Glutamatergic neuron (in vitro differentiated cells): ENCODE data around the gene APBB1IP. TPM values are rescaled to one million over a fixed set of nuclear protein-coding genes. Genes with fewer than 3 reads are reported as not detected.

Source experiments
- DNase-seq: peaks from one replicate; pipeline ENCODE4 v3.0.0; 2022
- H3K27ac Mint-ChIP-seq: one replicate; pipeline ENCODE4 v1.8.0; 2020; ENCODE audit warnings: mild to moderate bottlenecking, mixed read lengths, inconsistent platforms; ENCODE audit not compliant: unreplicated experiment
- H3K27me3 Mint-ChIP-seq: one replicate; pipeline ENCODE4 v1.8.0; 2020; ENCODE audit warnings: mild to moderate bottlenecking, moderate library complexity, mixed read lengths, inconsistent platforms; ENCODE audit not compliant: unreplicated experiment
- H3K36me3 Mint-ChIP-seq: one replicate; pipeline ENCODE4 v1.8.0; 2020; ENCODE audit warnings: mild to moderate bottlenecking, mixed read lengths, inconsistent platforms; ENCODE audit not compliant: unreplicated experiment
- H3K4me1 Mint-ChIP-seq: one replicate; pipeline ENCODE4 v1.8.0; 2020; ENCODE audit warnings: mild to moderate bottlenecking, low read depth, mixed read lengths, inconsistent platforms; ENCODE audit not compliant: unreplicated experiment
- H3K4me3 Mint-ChIP-seq: one replicate; pipeline ENCODE4 v1.8.0; 2020; ENCODE audit warnings: mild to moderate bottlenecking, mixed read lengths, inconsistent platforms; ENCODE audit not compliant: unreplicated experiment
- H3K9me3 Mint-ChIP-seq: one replicate; pipeline ENCODE4 v1.8.0; 2020; ENCODE audit warnings: mild to moderate bottlenecking, moderate library complexity, mixed read lengths, inconsistent platforms; ENCODE audit not compliant: unreplicated experiment
- total RNA-seq: library from RNA; stranded (reverse); fragmentation: NEBNext Ultra II Directional; extraction: Animal tissue kit (Norgen Biotek cat#: 25700); gene quantifications from one replicate; pipeline ENCODE4 v1.2.1, GENCODE V29; 2021; ENCODE audit not compliant: unreplicated experiment
- TF ChIP-seq, protein P1 (sequence below): fragments of 200-600 bp; sonication (generic); IDR thresholded peaks from one replicate; pipeline ENCODE4 v1.5.0; 2021; ENCODE audit not compliant: partially characterized antibody, unreplicated experiment

The APBB1IP gene
- total RNA-seq, 1 donor from 2014 or later: not detected

DNA sequence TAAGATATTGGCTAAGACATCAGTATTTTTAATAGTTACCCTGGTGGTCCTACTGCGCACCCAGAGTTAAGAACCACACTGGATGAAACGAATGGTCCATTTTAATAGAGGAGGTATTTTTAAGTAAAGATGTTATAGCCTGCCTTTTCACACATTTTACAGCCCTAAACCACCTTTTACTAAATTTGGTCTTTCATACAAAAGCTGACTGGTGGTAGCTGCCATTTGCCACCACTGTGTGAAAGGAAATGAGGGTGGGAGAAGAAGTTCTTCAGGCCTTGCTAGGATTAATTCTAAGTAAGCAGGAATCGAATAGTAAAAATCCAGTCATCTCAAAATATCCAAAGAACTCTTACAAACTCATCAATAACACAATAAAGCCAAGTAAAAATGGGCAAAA, 15.2 kb upstream of the APBB1IP start:
- no peak for DNase-seq
- H3K27ac Mint-ChIP-seq: no peak overlapping the region
- H3K4me1 Mint-ChIP-seq: no peaks in the 10 kb centered on the region
- H3K27me3 Mint-ChIP-seq: no peaks in the 10 kb centered on the region
- no peaks in the 10 kb centered on the region for H3K9me3 Mint-ChIP-seq
- no peak overlapping the region for H3K4me3 Mint-ChIP-seq
- no peaks in the 10 kb centered on the region for H3K36me3 Mint-ChIP-seq
- TF ChIP-seq, protein P1, sequence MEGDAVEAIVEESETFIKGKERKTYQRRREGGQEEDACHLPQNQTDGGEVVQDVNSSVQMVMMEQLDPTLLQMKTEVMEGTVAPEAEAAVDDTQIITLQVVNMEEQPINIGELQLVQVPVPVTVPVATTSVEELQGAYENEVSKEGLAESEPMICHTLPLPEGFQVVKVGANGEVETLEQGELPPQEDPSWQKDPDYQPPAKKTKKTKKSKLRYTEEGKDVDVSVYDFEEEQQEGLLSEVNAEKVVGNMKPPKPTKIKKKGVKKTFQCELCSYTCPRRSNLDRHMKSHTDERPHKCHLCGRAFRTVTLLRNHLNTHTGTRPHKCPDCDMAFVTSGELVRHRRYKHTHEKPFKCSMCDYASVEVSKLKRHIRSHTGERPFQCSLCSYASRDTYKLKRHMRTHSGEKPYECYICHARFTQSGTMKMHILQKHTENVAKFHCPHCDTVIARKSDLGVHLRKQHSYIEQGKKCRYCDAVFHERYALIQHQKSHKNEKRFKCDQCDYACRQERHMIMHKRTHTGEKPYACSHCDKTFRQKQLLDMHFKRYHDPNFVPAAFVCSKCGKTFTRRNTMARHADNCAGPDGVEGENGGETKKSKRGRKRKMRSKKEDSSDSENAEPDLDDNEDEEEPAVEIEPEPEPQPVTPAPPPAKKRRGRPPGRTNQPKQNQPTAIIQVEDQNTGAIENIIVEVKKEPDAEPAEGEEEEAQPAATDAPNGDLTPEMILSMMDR: no peak

DNA sequence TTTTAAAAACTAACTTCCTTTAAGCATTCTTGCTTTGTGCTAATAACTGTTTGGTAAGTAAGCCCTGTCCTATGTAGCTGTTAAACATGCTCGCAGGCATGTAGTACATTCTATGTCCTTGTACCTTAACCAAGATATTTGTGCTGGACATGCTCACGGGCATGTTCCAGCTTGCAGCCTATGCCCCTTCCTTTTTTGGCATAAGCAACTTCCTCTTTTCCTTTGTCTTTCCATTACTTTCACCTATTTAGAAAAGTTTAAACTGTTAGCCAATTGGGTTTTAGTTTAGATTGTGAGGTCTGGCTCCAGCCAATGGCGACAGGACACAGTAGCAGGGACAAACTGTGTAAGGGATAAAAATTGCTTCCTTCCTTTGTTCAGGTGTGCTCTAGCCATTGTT, 14.4 kb upstream of the APBB1IP start:
- no peaks in the 10 kb centered on the region for H3K36me3 Mint-ChIP-seq
- H3K27me3 Mint-ChIP-seq: no peaks in the 10 kb centered on the region
- no peak for DNase-seq
- H3K4me1 Mint-ChIP-seq: no peaks in the 10 kb centered on the region
- no peak overlapping the region for H3K27ac Mint-ChIP-seq
- TF ChIP-seq, protein P1: no peak
- no peak overlapping the region for H3K4me3 Mint-ChIP-seq
- no peaks in the 10 kb centered on the region for H3K9me3 Mint-ChIP-seq

DNA sequence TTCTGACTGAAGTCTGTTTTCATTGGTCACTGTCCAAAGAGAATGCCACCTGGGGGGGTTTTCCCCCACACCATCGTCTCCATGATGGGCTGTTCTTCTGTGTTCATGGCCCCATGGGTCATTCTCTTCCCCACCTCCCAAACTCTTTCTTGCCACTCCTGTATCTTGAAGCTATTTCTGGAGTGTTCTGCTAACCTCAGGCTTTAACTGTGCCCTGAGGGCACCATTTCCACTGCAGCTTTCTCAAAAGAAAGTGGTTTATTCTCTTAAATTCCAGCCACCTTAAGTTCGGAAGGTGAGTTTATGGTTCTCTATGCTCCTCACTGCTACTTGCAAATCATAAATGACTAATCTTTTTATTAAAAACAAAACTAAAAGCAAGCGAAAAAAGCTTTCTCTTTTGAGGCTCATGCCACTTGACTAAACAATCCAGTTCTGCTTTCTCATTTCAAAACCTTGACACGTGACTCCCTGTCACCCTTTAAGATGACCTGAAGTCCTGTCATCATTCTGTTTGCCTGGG, 7.4 kb upstream of the APBB1IP start:
- no peak overlapping the region for H3K27ac Mint-ChIP-seq
- TF ChIP-seq, protein P1: no peak
- peaks cover 2% of the 10 kb centered on the region for H3K9me3 Mint-ChIP-seq
- no peaks in the 10 kb centered on the region for H3K27me3 Mint-ChIP-seq
- no peak for DNase-seq
- no peaks in the 10 kb centered on the region for H3K4me1 Mint-ChIP-seq
- H3K4me3 Mint-ChIP-seq: no peak overlapping the region
- H3K36me3 Mint-ChIP-seq: no peaks in the 10 kb centered on the region

DNA sequence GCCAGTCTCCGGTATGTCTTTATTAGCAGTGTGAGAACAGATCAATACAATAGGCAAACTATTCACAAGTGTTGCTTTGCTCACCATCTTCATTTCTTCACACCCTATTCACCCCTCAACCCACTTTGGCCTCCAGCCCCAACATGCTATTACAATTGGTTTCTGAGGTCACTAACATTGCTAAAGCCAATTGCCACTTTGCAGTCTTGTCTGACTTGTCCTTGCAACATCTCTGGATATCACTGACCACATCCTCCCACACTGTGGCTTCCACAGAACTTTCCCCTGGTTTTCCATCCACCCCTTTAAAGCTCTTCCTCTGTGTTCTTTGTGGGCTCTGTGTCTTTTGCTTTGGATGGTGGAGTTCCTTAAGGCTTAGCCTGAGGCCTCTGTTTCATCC, 5.2 kb upstream of the APBB1IP start:
- Mint-ChIP-seq H3K4me1 (no peaks in the 10 kb centered on the region), H3K9me3 (peaks cover 2% of the 10 kb centered on the region), H3K27me3 (peaks cover 4% of the 10 kb centered on the region), H3K27ac (no peak overlapping the region), H3K36me3 (no peaks in the 10 kb centered on the region), H3K4me3 (no peak overlapping the region)
- DNase-seq: no peak
- TF ChIP-seq, protein P1: no peak

DNA sequence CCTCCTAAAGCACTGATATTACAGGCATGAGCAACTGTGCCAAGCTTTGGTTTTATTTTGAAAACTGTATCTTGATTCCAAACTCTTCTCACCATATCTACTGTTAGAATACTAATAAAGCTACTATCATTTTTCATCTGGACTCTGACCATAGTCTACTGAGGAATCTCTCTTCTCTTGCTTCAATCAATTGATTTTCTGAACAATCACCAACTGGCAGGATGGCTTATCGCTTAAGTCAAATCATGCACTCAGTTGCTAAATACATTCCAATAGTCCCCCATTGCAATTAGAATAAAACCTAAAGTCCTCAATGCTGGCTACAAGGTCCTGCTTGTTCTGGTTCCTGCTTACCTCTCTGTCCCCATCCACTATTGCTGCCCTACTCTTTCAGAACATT, 2.3 kb upstream of the APBB1IP start:
- TF ChIP-seq, protein P1: no peak
- no peak overlapping the region for H3K4me3 Mint-ChIP-seq
- H3K4me1 Mint-ChIP-seq: no peaks in the 10 kb centered on the region
- no peak for DNase-seq
- peaks cover 11% of the 10 kb centered on the region for H3K27me3 Mint-ChIP-seq
- no peaks in the 10 kb centered on the region for H3K36me3 Mint-ChIP-seq
- no peak overlapping the region for H3K27ac Mint-ChIP-seq
- H3K9me3 Mint-ChIP-seq: peaks cover 2% of the 10 kb centered on the region
